SKM-1 (cell line): Measurements from ENCODE around the gene THEMIS.
"Not testable (repeated sequence)": the region's sequence is repeated elsewhere in the genome, so short reads cannot be mapped to it uniquely, and the experiment has no call there.

Source experiments
- DNase-seq: peaks from one replicate; lab custom pipeline; 2025; ENCODE audit not compliant: unreplicated experiment; lab: John Stamatoyannopoulos, UW

Gene THEMIS

GRCh38 chr6:127812985-127813698 is 87.7 kb downstream of the THEMIS start:
- DNase-seq = no peak

GRCh38 chr6:127811900-127812570 is 88.8 kb downstream of the THEMIS start:
- no peak for DNase-seq

GRCh38 chr6:127807806-127808517 is 92.9 kb downstream of the THEMIS start:
- DNase-seq = no peak

- DNase-seq = no peak
Measured at GRCh38 chr6:127796713-127797112, 104.1 kb downstream of the THEMIS start.

DNA sequence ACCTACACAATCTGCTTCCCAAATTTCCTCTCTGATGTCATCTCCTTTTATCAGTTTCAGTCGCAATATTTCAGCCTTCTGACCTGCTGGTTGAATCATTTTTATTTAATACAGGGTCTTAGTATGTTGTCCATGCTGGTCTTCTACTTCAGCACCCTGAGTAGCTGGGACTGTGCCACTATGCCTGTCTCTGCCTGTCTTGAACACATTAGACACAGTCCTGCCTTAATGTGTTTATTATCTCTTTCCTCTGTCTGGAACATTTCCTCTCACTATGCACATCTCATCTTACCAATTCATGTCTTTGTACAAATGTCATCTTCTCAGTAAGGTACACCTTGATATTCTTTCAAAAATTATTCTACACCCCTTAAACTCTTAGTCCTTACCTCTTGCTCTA is 106.5 kb downstream of the THEMIS start:
- DNase-seq = no peak

GRCh38 chr6:127793396-127793795 is 107.5 kb downstream of the THEMIS start:
- DNase-seq = no peak

DNA sequence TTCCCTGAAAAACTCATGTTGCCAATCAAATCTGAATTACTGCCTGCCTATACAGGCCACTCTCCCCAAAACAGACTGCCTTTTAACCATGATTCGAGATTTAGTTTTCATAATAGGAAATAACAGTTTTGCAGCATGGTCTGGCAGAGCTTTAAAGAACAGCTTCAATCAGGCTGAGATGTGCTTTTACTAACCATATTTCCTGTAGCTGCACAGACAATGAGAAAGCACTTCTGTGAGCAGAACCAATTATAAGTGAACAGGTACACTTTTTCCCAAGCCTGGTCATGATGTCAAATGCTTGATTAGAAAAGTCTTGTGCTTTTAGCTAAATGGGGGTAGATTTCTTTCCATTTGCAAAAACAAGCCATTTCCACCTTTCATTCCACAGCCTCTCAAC is 108.2 kb downstream of the THEMIS start:
- DNase-seq = no peak

DNA sequence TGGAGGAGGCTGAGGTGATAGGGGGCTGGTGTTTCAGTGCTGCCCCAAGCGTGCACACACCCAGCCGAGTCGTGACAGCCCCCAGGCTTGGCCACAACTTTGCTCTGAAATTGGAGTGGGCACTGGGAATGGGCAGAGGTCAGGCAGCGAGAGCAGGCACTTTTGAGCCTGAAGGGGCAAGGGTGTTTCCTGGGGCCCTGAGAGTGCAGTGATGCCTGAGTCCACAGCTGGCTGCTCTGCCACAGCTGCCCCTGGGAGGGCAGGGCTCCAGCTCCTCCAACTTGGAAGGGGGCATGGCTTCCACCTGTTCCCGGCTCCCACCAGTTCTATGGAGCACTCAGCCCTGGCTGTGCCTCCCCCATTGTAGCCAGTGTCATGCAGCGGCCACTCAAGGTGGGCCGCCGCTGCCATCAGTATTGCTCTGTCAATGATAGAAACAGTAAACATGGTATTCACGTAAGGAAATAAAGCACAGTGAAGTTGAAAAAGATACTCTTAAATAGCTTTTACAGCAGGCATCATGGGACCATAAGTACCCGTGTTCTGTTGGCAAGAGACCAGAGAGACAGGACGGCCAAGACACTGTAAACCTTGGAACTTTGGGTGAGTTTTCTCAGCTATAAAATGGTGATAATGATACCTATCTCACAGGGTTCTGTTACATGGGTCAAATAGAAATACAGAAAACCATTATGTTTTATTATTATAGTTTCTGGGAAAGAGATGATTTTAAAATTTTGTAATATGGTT is 108.9 kb downstream of the THEMIS start:
- no peak for DNase-seq

- no peak for DNase-seq
Measured at GRCh38 chr6:127790571-127790970, 110.3 kb downstream of the THEMIS start.

DNA sequence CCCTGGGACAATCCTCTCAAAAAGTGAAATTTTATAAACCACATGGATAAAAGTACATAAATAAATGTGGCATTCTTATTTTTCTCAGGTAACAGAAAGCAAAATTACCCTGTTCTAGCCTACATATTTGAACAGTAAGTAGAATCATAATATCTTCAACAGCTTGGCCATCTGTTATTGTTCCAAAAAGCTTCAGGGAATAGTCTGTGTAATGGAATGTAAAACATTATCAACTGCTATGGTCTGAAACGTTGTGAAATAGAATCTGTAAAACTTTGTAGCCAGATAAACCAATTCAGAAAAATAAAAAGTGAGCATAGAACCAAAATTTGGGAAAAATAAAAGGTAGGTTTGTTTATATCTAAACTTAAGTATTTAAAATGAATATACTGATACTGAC is 114.7 kb downstream of the THEMIS start:
- no peak for DNase-seq

GRCh38 chr6:127784468-127784867 is 116.4 kb downstream of the THEMIS start:
- no peak for DNase-seq

GRCh38 chr6:127781636-127782272 is 119.1 kb downstream of the THEMIS start:
- not testable (repeated sequence) for DNase-seq

DNA sequence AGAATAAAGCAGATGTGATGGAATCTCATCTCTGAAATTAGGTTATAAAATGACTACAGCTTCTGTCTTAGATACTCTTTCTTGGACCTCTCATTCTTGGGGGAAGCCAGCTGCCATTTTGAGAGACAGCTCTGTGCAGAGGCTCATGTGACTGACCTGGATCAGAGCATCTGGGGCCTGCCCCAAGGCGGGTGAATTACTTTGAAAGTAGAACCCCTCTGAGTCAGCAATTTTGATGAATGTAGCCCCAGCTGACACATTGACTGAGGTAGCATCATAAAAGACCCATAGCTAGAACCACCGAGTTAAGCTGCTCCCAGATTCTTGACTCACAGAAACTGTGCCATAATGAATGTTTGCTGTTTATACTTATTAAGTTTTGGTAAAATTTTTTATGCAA is 124.5 kb downstream of the THEMIS start:
- no peak for DNase-seq

GRCh38 chr6:127775371-127775770 is 125.5 kb downstream of the THEMIS start:
- DNase-seq = no peak

- no peak for DNase-seq
Measured at GRCh38 chr6:127768745-127769144, 132.1 kb downstream of the THEMIS start.

DNA sequence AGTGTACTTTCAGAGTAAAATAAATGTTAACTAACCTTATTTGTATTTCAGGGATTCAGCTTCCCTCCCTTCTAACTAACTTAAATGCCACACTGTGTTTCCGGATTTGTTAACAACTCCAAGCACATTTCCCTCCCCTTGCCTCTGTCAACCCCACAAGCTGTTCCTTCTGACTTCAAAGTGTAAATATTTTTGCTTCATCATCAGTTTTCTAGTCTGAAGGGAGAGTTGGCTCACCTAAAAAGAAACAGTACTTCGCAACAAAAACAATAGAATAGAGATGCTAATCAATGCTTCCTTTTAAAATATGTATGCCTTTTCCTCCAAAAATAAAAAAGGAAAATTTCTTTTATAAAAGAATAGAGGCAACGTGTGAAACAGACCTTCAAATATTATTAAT is 132.6 kb downstream of the THEMIS start:
- no peak for DNase-seq

DNA sequence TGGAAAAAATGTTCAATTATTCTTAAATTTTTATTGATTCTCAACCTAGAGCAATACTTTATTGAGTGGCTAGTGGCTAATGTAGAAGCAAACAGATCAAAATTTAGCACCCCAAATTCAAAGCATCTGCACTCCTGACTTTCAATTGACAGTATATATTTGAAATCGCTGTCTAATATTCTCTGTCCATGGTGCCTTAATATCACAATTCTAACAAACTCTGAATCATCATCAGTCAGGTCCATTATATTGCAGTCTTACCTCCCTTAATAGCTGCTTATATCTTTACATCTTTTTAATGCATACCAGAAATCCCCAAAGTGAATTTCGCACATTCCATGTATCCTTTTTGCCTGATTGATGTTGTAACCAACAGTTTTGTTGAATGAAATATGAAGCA is 134.9 kb downstream of the THEMIS start:
- no peak for DNase-seq

DNA sequence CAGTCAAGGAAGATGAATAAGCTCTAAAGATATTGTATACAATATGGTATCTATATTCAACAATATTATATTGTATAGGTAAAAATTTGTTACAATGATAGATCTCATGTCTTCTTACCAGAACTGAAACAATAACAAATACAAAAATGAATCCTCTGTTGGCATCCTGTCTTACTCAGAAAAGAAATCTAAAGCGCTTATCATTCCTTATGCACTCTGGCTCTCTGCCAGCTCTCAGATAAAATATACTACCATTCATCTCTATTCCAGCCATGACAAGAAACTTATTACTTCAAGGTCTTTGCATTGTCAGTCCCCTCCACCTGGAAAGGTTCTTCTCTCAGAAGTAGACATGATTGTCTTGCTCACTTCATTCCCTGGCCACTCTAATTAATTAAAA is 138.6 kb downstream of the THEMIS start:
- DNase-seq = no peak

DNA sequence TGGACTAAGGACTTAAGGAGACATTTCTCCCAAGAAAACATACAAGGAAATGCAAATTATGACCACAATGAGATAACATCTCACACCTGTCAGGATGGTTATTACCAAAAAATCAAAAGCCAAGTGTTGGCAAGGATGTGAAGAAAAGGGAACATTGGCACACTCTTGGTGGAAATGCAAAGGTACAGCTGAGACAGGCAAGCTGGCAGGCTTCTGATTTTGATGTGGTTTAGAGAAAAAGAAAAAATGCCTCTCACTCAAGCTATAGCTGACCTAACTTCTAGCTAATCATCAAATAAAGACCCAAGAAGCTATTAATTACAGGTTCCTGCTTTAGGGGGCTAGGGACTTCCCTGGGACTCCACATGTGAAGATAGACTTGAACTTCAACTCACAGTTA is 139.8 kb downstream of the THEMIS start:
- no peak for DNase-seq

- no peak for DNase-seq
Measured at GRCh38 chr6:127749095-127749494, 151.8 kb downstream of the THEMIS start.

GRCh38 chr6:127748290-127748689 is 152.6 kb downstream of the THEMIS start:
- no peak for DNase-seq
